IMR-90 (cell line): ENCODE data around the gene GREB1L. TPM values are rescaled to one million over a fixed set of nuclear protein-coding genes. Genes with fewer than 3 reads are reported as not detected.
"Not testable (repeated sequence)": the region's sequence is repeated elsewhere in the genome, so short reads cannot be mapped to it uniquely, and the experiment has no call there.

Experiments used
- ATAC-seq: fragments of 200-7000 bp; cut with Tn5 transposase; 2 replicates; pipeline ENCODE4 v1.9.1; 2020; ENCODE audit warnings: low read depth, mild to moderate bottlenecking, moderate library complexity
- BruUV-seq: library from RNA; stranded (reverse); fragments of 400-500 nt; replicated peaks from 2 replicates; lab custom pipeline; 2021; lab: Mats Ljungman, UMichigan
- CTCF ChIA-PET: fragments of 300-600 bp; formaldehyde crosslinking; extraction: SDS; loops from one replicate; lab custom pipeline; 2021; ENCODE audit warnings: antibody characterized with exemption; lab: Yijun Ruan, JAX
- POLR2A ChIA-PET: fragments of 300-600 bp; sonication (Branson Sonifier 250); formaldehyde crosslinking; loops from one replicate; lab custom pipeline; 2022; ENCODE audit warnings: antibody characterized with exemption; ENCODE audit not compliant: unreplicated experiment; lab: Charles Lee
- DNase-seq: peaks from one replicate; pipeline ENCODE4 v3.0.0; 2013
- H2AFZ ChIP-seq: replicated peaks from 2 replicates; pipeline ENCODE3; 2013; ENCODE audit warnings: low read length, mild to moderate bottlenecking; ENCODE audit not compliant: poor library complexity
- H2AK5ac ChIP-seq: 2 replicates; pipeline ENCODE4 v1.6.1; 2013; ENCODE audit warnings: low read depth, low read length, inconsistent platforms
- H2AK9ac ChIP-seq: replicated peaks from 2 replicates; pipeline ENCODE3; 2013; ENCODE audit warnings: mild to moderate bottlenecking, low read depth, low read length, moderate library complexity; ENCODE audit not compliant: poor library complexity
- H2BK120ac ChIP-seq: 2 replicates; pipeline ENCODE4 v1.6.1; 2013; ENCODE audit warnings: low read depth, low read length, inconsistent platforms
- H2BK15ac ChIP-seq: 3 replicates; pipeline ENCODE4 v1.6.1; 2013; ENCODE audit warnings: low read depth, low read length, inconsistent platforms
- H2BK20ac ChIP-seq: 2 replicates; pipeline ENCODE4 v1.6.1; 2013; ENCODE audit warnings: low read depth, mild to moderate bottlenecking, inconsistent platforms, low read length, moderate library complexity
- H2BK5ac ChIP-seq: 2 replicates; pipeline ENCODE4 v1.6.1; 2013; ENCODE audit warnings: mild to moderate bottlenecking, low read depth, low read length, inconsistent platforms; ENCODE audit not compliant: poor library complexity, severe bottlenecking
- H3K14ac ChIP-seq: replicated peaks from 2 replicates; pipeline ENCODE4 v1.6.1; 2013; ENCODE audit warnings: low read depth, low read length, inconsistent platforms
- H3K18ac ChIP-seq: 2 replicates; pipeline ENCODE4 v1.6.1; 2013; ENCODE audit warnings: low read depth, low read length, control low read depth
- H3K23ac ChIP-seq: 2 replicates; pipeline ENCODE4 v1.6.1; 2013; ENCODE audit warnings: low read depth, low read length, inconsistent platforms
- H3K27ac ChIP-seq: 2 replicates; pipeline ENCODE4 v1.5.1; 2013; ENCODE audit warnings: mild to moderate bottlenecking, control low read depth, low read length; ENCODE audit not compliant: insufficient read depth
- H3K27me3 ChIP-seq: 2 replicates; pipeline ENCODE4 v1.6.1; 2013; ENCODE audit warnings: low read length; ENCODE audit not compliant: control insufficient read depth, insufficient read depth
- H3K36me3 ChIP-seq: 2 replicates; pipeline ENCODE4 v1.6.1; 2013; ENCODE audit warnings: low read length, mixed read lengths; ENCODE audit not compliant: control insufficient read depth, insufficient read depth
- H3K4ac ChIP-seq: 2 replicates; pipeline ENCODE4 v1.6.1; 2013; ENCODE audit warnings: low read depth, low read length, inconsistent platforms
- H3K4me1 ChIP-seq: 2 replicates; pipeline ENCODE4 v1.6.1; 2013; ENCODE audit warnings: low read length, mixed read lengths; ENCODE audit not compliant: control insufficient read depth, insufficient read depth
- H3K4me2 ChIP-seq: 2 replicates; pipeline ENCODE4 v1.6.1; 2013; ENCODE audit warnings: low read depth, mild to moderate bottlenecking, control low read depth, low read length, moderate library complexity
- H3K4me3 ChIP-seq: 2 replicates; pipeline ENCODE4 v1.5.1; 2013; ENCODE audit warnings: low read depth, mild to moderate bottlenecking, control low read depth, low read length, moderate library complexity; ENCODE audit not compliant: insufficient read depth
- H3K56ac ChIP-seq: 2 replicates; pipeline ENCODE4 v1.6.1; 2013; ENCODE audit warnings: low read length, inconsistent platforms; ENCODE audit not compliant: insufficient read depth; ENCODE audit errors: extremely low read depth
- H3K79me1 ChIP-seq, 2 experiments: 2 replicates each; pipeline ENCODE4 v1.6.1; 2013; ENCODE audit warnings: low read length in 2 of 2, inconsistent platforms in 1 of 2, low read depth in 1 of 2
- H3K9ac ChIP-seq: 2 replicates; pipeline ENCODE4 v1.6.1; 2013; ENCODE audit warnings: low read depth, low read length, control low read depth
- H3K9me1 ChIP-seq: 2 replicates; pipeline ENCODE4 v1.6.1; 2013; ENCODE audit warnings: low read length, inconsistent platforms; ENCODE audit not compliant: insufficient read depth
- H3K9me3 ChIP-seq: 2 replicates; pipeline ENCODE4 v1.6.1; 2013; ENCODE audit warnings: low read length; ENCODE audit not compliant: control insufficient read depth, insufficient read depth
- H4K20me1 ChIP-seq: 2 replicates; pipeline ENCODE4 v1.6.1; 2013; ENCODE audit warnings: low read length, inconsistent platforms; ENCODE audit not compliant: insufficient read depth
- H4K5ac ChIP-seq: 2 replicates; pipeline ENCODE4 v1.6.1; 2013; ENCODE audit warnings: mild to moderate bottlenecking, low read depth, low read length, control low read depth
- H4K8ac ChIP-seq, 2 experiments: 2 replicates each; pipeline ENCODE4 v1.6.1; 2013; ENCODE audit warnings: low read depth in 2 of 2, low read length in 2 of 2, control low read depth in 1 of 2, inconsistent platforms in 1 of 2
- H4K91ac ChIP-seq: 2 replicates; pipeline ENCODE4 v1.6.1; 2013; ENCODE audit warnings: low read depth, low read length, inconsistent platforms; ENCODE audit not compliant: insufficient read depth
- WGBS, 2 experiments: methylation state at CpG; one replicate each; pipeline versions ENCODE4 v1.1.5 to v1.1.7; 2013; ENCODE audit warnings: missing lambda C conversion rate in 2 of 2; ENCODE audit not compliant: insufficient read length in 1 of 2; ENCODE audit errors: extremely low coverage in 2 of 2; 5-methylcytosine and 5-hydroxymethylcytosine counted together
- dilution Hi-C: fragments of 300-500 bp; cut with HindIII; formaldehyde crosslinking; loops from one replicate; pipeline ENCODE4 v1.14.3; 2018; ENCODE audit warnings: low sequenced_read_pairs; ENCODE audit not compliant: unreplicated experiment
- in situ Hi-C: fragments of 300-500 bp; cut with MboI; formaldehyde crosslinking; loops from 3 replicates; pipeline ENCODE4 v1.14.3; 2019; ENCODE audit warnings: low sequenced_read_pairs, inconsistent platforms, mixed read lengths
- intact Hi-C: fragments of 100-400 bp; cut with micrococcal nuclease; formaldehyde crosslinking; loops from 2 replicates; pipeline ENCODE4 v1.10.0; 2022
- polyA plus RNA-seq, 3 experiments: library from polyadenylated mRNA; depleted of rRNA; stranded (reverse); fragments of >200 nt; gene quantifications; 2 replicates each; pipeline ENCODE4 v1.2.3, GENCODE V29; 2012; ENCODE audit warnings: low replicate concordance in 1 of 3
- total RNA-seq: library from RNA; depleted of rRNA; stranded (reverse); fragments of >200 nt; gene quantifications from 2 replicates; pipeline ENCODE4 v1.2.3, GENCODE V29; 2012

The GREB1L gene
- total and polyA plus RNA-seq, 2 of the 4 experiments (the other 2 are of a cell fraction) = under 0.01 to 0.02 TPM

DNA sequence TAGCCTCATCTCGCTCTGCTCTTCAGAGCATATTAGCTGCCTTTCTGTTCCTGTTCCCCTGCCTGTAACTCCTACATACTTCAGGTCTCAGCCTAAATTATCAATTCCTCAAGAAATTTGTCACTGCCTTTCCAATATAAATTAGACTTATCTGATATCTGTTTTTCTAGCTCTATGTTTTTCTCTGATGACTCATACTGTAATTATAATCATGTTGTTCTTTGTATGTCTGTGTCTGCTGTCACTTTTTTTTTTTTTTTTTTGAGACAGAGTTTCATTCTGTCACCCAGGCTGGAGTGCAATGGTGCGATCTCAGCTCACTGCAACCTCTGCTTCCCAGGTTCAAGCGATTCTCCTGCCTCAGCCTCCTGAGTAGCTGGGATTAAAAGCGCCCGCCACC, 27.6 kb upstream of the GREB1L start:
- H3K18ac ChIP-seq, DNase-seq, dilution Hi-C loops, H4K20me1 ChIP-seq, POLR2A ChIA-PET, H4K5ac ChIP-seq, H3K56ac ChIP-seq, H3K9ac ChIP-seq, BruUV-seq, H2BK5ac ChIP-seq, ATAC-seq, H4K91ac ChIP-seq, H4K8ac ChIP-seq, H3K4me2 ChIP-seq, H3K4me3 ChIP-seq, H3K79me1 ChIP-seq, H3K27me3 ChIP-seq, H3K9me3 ChIP-seq, H3K23ac ChIP-seq, H2AK5ac ChIP-seq, H3K36me3 ChIP-seq, H3K4ac ChIP-seq, H3K4me1 ChIP-seq, H2BK120ac ChIP-seq, H2BK20ac ChIP-seq, H2AFZ ChIP-seq, H3K27ac ChIP-seq, H3K9me1 ChIP-seq, H2AK9ac ChIP-seq, H2BK15ac ChIP-seq, H3K14ac ChIP-seq: not testable (repeated sequence)
- no CpG with 5 or more reads among the region's 5 CpGs for WGBS, 2 experiments
- in situ Hi-C loops (loop anchor here (25.0 kb wide), 1 partner anchor 723 kb away; no protein-coding TSS in a partner anchor), intact Hi-C loops (loop anchor here (5.0 to 10.0 kb wide), 2 partner anchors 120 to 208 kb away; no protein-coding TSS in a partner anchor)
- CTCF ChIA-PET = interaction anchor here (1.1 kb wide), 1 partner anchor 115 kb away, joined by 5 read pairs; no protein-coding TSS in a partner anchor
